ENCODE measurements around the gene SYT7.

GRCh38 chr11:61533401-61533800 is 47.5 kb downstream of the SYT7 start:
- TF ChIP-seq CTCF (IDR thresholded peaks at IDR 0.05) (no peak), POLR2A (IDR thresholded peaks at IDR 0.05) (no peak)

All from heart left ventricle (tissue), 13 donors.